Heart left ventricle (tissue), 13 donors: Measurements from ENCODE around the gene NFE2L2.

ENCODE experiments used
- POLR2A ChIP-seq, 2 donors: fragments of 450-650 bp; IDR thresholded peaks; one replicate each; pipeline ENCODE4 v1.6.1; 2017; ENCODE audit warnings: antibody characterized with exemption in 2 of 2, mild to moderate bottlenecking in 2 of 2, moderate library complexity in 2 of 2
- TF ChIP-seq, protein P1 (sequence below), 12 donors: fragments of 200-600 bp; sonication (generic) in 4 of 12; IDR thresholded peaks; one replicate each; pipeline versions ENCODE4 v1.5.0 to v1.8.0; 2018 to 2022; ENCODE audit warnings: antibody characterized with exemption in 12 of 12, mild to moderate bottlenecking in 5 of 12
- donor health status: ischemic (EF 13 %, LVEDD 7.1; RV severe dilation, severe dysfunction).
- donor health status: DM: no; HTN: yes; CAD: no.
- donor health status: DM: no; HTN: no; CAD: no.
- donor health status: ischemic (EF 25% LVEDD 6.9; RV normal size, moderate dysfunction).
- donor health status: ischemic (EF 25% LVEDD 5.7; RV mildly dilated, moderate dysfunction).
- donor health status: ischemic (EF 35%, LVEDD 5.7; RV mildly dilated, moderate dysfunction).
- donor health status: nonischemic (EF 11% LVEDD 7.7; RV severe dilation, severe dysfunction).
- donor health status: DM: yes; HTN: yes; CAD: no.
- donor health status: PGD.
- donor health status: ischemic (EF 29% LVEDD 5.4; RV normal size, mild dysfunction).
- donor health status: nonischemic (EF 23%, LVEDD 6.1; RV moderate dilation, normal function).

DNA sequence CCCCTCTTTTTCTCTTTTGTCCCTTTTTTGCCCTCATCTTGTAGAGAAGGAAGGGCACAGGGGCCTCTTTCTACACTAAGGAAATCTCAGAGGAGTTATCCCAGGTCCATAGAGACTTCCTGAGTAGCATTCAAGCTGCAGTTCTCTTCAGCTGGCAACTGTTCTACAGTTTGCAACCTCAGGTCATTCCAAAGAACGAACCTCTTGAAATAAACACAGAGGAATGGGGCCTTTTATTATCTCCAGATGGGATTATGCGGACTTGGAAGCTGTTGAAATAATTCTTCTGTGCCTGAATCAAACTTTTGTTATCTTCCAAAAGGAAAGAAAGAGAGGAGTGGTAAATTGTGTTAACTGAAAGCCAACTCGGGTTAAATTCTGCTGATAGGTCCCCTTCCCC is 31.0 kb upstream of the NFE2L2 start:
- TF ChIP-seq, protein P1, sequence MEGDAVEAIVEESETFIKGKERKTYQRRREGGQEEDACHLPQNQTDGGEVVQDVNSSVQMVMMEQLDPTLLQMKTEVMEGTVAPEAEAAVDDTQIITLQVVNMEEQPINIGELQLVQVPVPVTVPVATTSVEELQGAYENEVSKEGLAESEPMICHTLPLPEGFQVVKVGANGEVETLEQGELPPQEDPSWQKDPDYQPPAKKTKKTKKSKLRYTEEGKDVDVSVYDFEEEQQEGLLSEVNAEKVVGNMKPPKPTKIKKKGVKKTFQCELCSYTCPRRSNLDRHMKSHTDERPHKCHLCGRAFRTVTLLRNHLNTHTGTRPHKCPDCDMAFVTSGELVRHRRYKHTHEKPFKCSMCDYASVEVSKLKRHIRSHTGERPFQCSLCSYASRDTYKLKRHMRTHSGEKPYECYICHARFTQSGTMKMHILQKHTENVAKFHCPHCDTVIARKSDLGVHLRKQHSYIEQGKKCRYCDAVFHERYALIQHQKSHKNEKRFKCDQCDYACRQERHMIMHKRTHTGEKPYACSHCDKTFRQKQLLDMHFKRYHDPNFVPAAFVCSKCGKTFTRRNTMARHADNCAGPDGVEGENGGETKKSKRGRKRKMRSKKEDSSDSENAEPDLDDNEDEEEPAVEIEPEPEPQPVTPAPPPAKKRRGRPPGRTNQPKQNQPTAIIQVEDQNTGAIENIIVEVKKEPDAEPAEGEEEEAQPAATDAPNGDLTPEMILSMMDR (IDR thresholded peaks at IDR 0.05) = no peak
- no peak for TF ChIP-seq POLR2A (IDR thresholded peaks at IDR 0.05)
